ENCODE data around the gene SLC5A1.
A peak's percentile ranks its signal among the peaks of the same experiment; 100 is the strongest.

The SLC5A1 gene

GRCh38 chr22:32119568-32120235, 76.6 kb downstream of the SLC5A1 start:
- TF ChIP-seq TAF1 (IDR thresholded peaks at IDR 0.05; ENCODE audit: low read depth) (no peak), YY1 (IDR thresholded peaks at IDR 0.05; ENCODE audit: low read depth) (no peak), CREB1 (IDR thresholded peaks at IDR 0.05; ENCODE audit: low read depth) (no peak), REST (IDR thresholded peaks at IDR 0.05; ENCODE audit: low read depth) (no peak), USF1 (IDR thresholded peaks at IDR 0.05) (no peak)

- no peak for TF ChIP-seq CEBPB (IDR thresholded peaks at IDR 0.05)
- no peak for TF ChIP-seq EP300 (IDR thresholded peaks at IDR 0.05; ENCODE audit: borderline replicate concordance)
- TF ChIP-seq ZBTB7A (IDR thresholded peaks at IDR 0.05; ENCODE audit: low read depth): no peak
- TF ChIP-seq NFIC (IDR thresholded peaks at IDR 0.05): no peak
- no peak for TF ChIP-seq REST (IDR thresholded peaks at IDR 0.05; ENCODE audit: low read depth)
- no peak for TF ChIP-seq MAX (IDR thresholded peaks at IDR 0.05)
- no peak for TF ChIP-seq YY1 (IDR thresholded peaks at IDR 0.05; ENCODE audit: low read depth)
- TF ChIP-seq RAD21 (IDR thresholded peaks at IDR 0.05; ENCODE audit: low read depth): no peak
- no peak for TF ChIP-seq CREB1 (IDR thresholded peaks at IDR 0.05; ENCODE audit: low read depth)
- TF ChIP-seq EGR1 (IDR thresholded peaks at IDR 0.05): no peak
- no peak for TF ChIP-seq USF1 (IDR thresholded peaks at IDR 0.05)
- no peak for TF ChIP-seq TEAD4 (IDR thresholded peaks at IDR 0.05)
- TF ChIP-seq TCF12 (IDR thresholded peaks at IDR 0.05; ENCODE audit: low read depth): no peak
- TF ChIP-seq FOXM1 (IDR thresholded peaks at IDR 0.05; ENCODE audit: borderline replicate concordance, low read depth): no peak
- no peak for TF ChIP-seq TAF1 (IDR thresholded peaks at IDR 0.05; ENCODE audit: low read depth)
These were observed 77.5 kb downstream of the SLC5A1 start for GRCh38 chr22:32120603-32121002.

- TF ChIP-seq USF1 (IDR thresholded peaks at IDR 0.05): no peak
- TF ChIP-seq FOXM1 (IDR thresholded peaks at IDR 0.05; ENCODE audit: borderline replicate concordance, low read depth): no peak
- TF ChIP-seq REST (IDR thresholded peaks at IDR 0.05; ENCODE audit: low read depth): no peak
- no peak for TF ChIP-seq EP300 (IDR thresholded peaks at IDR 0.05; ENCODE audit: borderline replicate concordance)
- no peak for TF ChIP-seq TCF12 (IDR thresholded peaks at IDR 0.05; ENCODE audit: low read depth)
- no peak for TF ChIP-seq CREB1 (IDR thresholded peaks at IDR 0.05; ENCODE audit: low read depth)
- no peak for TF ChIP-seq MAX (IDR thresholded peaks at IDR 0.05)
- no peak for TF ChIP-seq TEAD4 (IDR thresholded peaks at IDR 0.05)
- TF ChIP-seq RAD21 (IDR thresholded peaks at IDR 0.05; ENCODE audit: low read depth): no peak
- TF ChIP-seq YY1 (IDR thresholded peaks at IDR 0.05; ENCODE audit: low read depth): no peak
- TF ChIP-seq EGR1 (IDR thresholded peaks at IDR 0.05): no peak
- no peak for TF ChIP-seq NFIC (IDR thresholded peaks at IDR 0.05)
These were observed 79.8 kb downstream of the SLC5A1 start for GRCh38 chr22:32122899-32123298.

- TF ChIP-seq RAD21 (IDR thresholded peaks at IDR 0.05; ENCODE audit: low read depth) (peak; percentile 40; the same call in 1 of the 2 replicates), EP300 (IDR thresholded peaks at IDR 0.05; ENCODE audit: borderline replicate concordance) (no peak), TCF12 (IDR thresholded peaks at IDR 0.05; ENCODE audit: low read depth) (no peak), NFIC (IDR thresholded peaks at IDR 0.05) (no peak)
These were observed 80.6 kb downstream of the SLC5A1 start for GRCh38 chr22:32123657-32124056.

Measured in Ishikawa (cell line).